Liver (tissue), 9 donors: ENCODE data around the gene SLC8A3. TPM values are rescaled to one million over a fixed set of nuclear protein-coding genes. Genes with fewer than 3 reads are reported as not detected.

Source experiments
- DNase-seq: peaks from one replicate; pipeline ENCODE4 v3.0.0-alpha.2; 2017; ENCODE audit warnings: low spot score
- H3K27ac ChIP-seq, 2 donors: one replicate each; pipeline ENCODE4 v1.7.0; 2013; ENCODE audit warnings: inconsistent platforms in 2 of 2, low read length in 2 of 2, control low read depth in 1 of 2, low read depth in 1 of 2, mild to moderate bottlenecking in 1 of 2
- H3K27me3 ChIP-seq, 4 donors: one replicate each; pipeline versions ENCODE4 v1.6.1 to v1.7.0; 2013; ENCODE audit warnings: low read length in 3 of 4, inconsistent platforms in 1 of 4, mild to moderate bottlenecking in 1 of 4, moderate library complexity in 1 of 4; ENCODE audit not compliant: control insufficient read depth in 4 of 4, insufficient read depth in 4 of 4
- H3K36me3 ChIP-seq, 4 donors: one replicate each; pipeline versions ENCODE4 v1.6.1 to v1.7.0; 2013; ENCODE audit warnings: low read length in 3 of 4, mild to moderate bottlenecking in 3 of 4, low read depth in 1 of 4, moderate library complexity in 1 of 4; ENCODE audit not compliant: control insufficient read depth in 4 of 4, insufficient read depth in 3 of 4
- H3K4me1 ChIP-seq, 4 donors: one replicate each; pipeline versions ENCODE4 v1.6.1 to v1.7.0; 2013; ENCODE audit warnings: low read length in 3 of 4, mild to moderate bottlenecking in 3 of 4, moderate library complexity in 1 of 4; ENCODE audit not compliant: control insufficient read depth in 4 of 4, insufficient read depth in 4 of 4
- H3K4me3 ChIP-seq, 3 donors: one replicate each; pipeline versions ENCODE4 v1.6.1 to v1.7.0; 2013; ENCODE audit warnings: low read length in 3 of 3, control low read depth in 1 of 3, low read depth in 1 of 3, mild to moderate bottlenecking in 1 of 3
- H3K9ac ChIP-seq, 2 donors: one replicate each; pipeline ENCODE4 v1.7.0; 2013; ENCODE audit warnings: low read length in 2 of 2, mild to moderate bottlenecking in 2 of 2, moderate library complexity in 2 of 2, control low read depth in 1 of 2, low read depth in 1 of 2
- H3K9me3 ChIP-seq, 4 donors: one replicate each; pipeline versions ENCODE4 v1.6.1 to v1.7.0; 2013; ENCODE audit warnings: low read length in 3 of 4; ENCODE audit not compliant: control insufficient read depth in 4 of 4
- EGR1 ChIP-seq, 2 donors: IDR thresholded peaks; 2 replicates each; pipeline ENCODE4 v1.6.1; 2016 to 2018; ENCODE audit warnings: antibody characterized with exemption in 2 of 2, low read depth in 2 of 2
- FOXA1 ChIP-seq: IDR thresholded peaks from 2 replicates; pipeline ENCODE4 v1.6.1; 2016; ENCODE audit warnings: antibody characterized with exemption
- GABPA ChIP-seq, 2 donors: IDR thresholded peaks in 1 of 2; conservative IDR thresholded peaks in 1 of 2; 2 replicates each; pipeline ENCODE4 v1.6.1; 2016; ENCODE audit warnings: antibody characterized with exemption in 2 of 2, mild to moderate bottlenecking in 1 of 2, moderate library complexity in 1 of 2
- HNF4A ChIP-seq, 2 donors: conservative IDR thresholded peaks; 2 replicates each; pipeline ENCODE4 v1.6.1; 2016; ENCODE audit warnings: antibody characterized with exemption in 2 of 2, mild to moderate bottlenecking in 2 of 2
- JUND ChIP-seq, 2 donors: IDR thresholded peaks; 2 replicates each; pipeline ENCODE4 v1.6.1; 2016; ENCODE audit warnings: antibody characterized with exemption in 2 of 2
- NR2F2 ChIP-seq: IDR thresholded peaks from 2 replicates; pipeline ENCODE4 v1.6.1; 2016; ENCODE audit warnings: antibody characterized with exemption
- RAD21 ChIP-seq, 2 donors: IDR thresholded peaks; 2 replicates each; pipeline ENCODE4 v1.6.1; 2016; ENCODE audit warnings: antibody characterized with exemption in 2 of 2, mild to moderate bottlenecking in 2 of 2
- RXRA ChIP-seq, 2 donors: IDR thresholded peaks; 2 replicates each; pipeline ENCODE4 v1.6.1; 2017 to 2018; ENCODE audit warnings: antibody characterized with exemption in 2 of 2, mild to moderate bottlenecking in 1 of 2
- SP1 ChIP-seq: IDR thresholded peaks from 2 replicates; pipeline ENCODE4 v1.6.1; 2018; ENCODE audit warnings: antibody characterized with exemption, mild to moderate bottlenecking
- TAF1 ChIP-seq: conservative IDR thresholded peaks from 2 replicates; pipeline ENCODE4 v1.6.1; 2016; ENCODE audit warnings: antibody characterized with exemption, mild to moderate bottlenecking
- YY1 ChIP-seq: IDR thresholded peaks from 2 replicates; pipeline ENCODE4 v1.6.1; 2016; ENCODE audit warnings: antibody characterized with exemption, mild to moderate bottlenecking
- WGBS: extraction: QIAGEN DNeasy Blood & Tissue Kit; methylation state at CpG from one replicate; pipeline ENCODE4 v1.1.7; 2013; 5-methylcytosine and 5-hydroxymethylcytosine counted together
- polyA plus RNA-seq, 2 donors: library from polyadenylated mRNA; stranded (reverse) in 1 of 2; unstranded in 1 of 2; fragments of 200-250 nt in 1 of 2; fragments of >200 nt in 1 of 2; fragmentation: Nextera tagmentation in 1 of 2; extraction: Ambion mirVana in 1 of 2; gene quantifications; one replicate each; pipeline versions ENCODE4 v1.2.1 to v1.2.3, GENCODE V29; 2013 to 2015
- total RNA-seq, 2 donors: library from RNA; depleted of rRNA; stranded (reverse); fragments of >200 nt; gene quantifications; one replicate each; pipeline ENCODE4 v1.2.3, GENCODE V29; 2014
- TF ChIP-seq, protein P1 (sequence below): fragments of 150-350 bp; IDR thresholded peaks from 2 replicates; pipeline ENCODE4 v1.5.1; 2017; ENCODE audit warnings: improper control_type of control experiment, low read depth, low read length; ENCODE audit not compliant: missing input control
- TF ChIP-seq, protein P2 (sequence below): IDR thresholded peaks from 2 replicates; pipeline ENCODE4 v1.6.1; 2016; ENCODE audit warnings: antibody characterized with exemption
- TF ChIP-seq, protein P3 (sequence below): IDR thresholded peaks from 2 replicates; pipeline ENCODE4 v1.6.1; 2016; ENCODE audit warnings: antibody characterized with exemption
- donor health status: healthy.
- donor health status: healthy.
- donor health status: healthy.
- donor health status: healthy.
- donor health status: healthy.

Gene SLC8A3
- total and polyA plus RNA-seq, 4 donors = 0.05 to 0.56 (median 0.10) TPM; not detected in 1

DNA sequence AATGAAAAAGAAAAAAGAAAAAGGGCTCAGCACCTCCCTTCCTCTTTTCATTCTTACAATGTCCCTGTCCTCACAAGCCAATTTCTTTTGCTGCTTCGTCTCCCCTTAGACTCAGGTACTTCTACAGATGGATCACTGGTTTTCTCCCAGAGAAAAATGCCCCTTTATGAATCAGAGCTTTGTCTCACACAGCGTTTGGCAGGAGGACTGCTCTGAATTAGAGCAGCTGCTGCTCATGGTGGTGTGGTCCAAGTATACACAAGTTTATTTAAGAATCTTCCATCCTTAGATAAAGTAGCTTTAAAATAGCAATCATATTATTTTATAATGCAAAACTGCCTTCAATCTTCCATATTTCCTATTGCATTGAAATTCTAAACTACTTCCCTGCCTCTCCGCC lies 80.3 kb downstream of the SLC8A3 start (continued):
- TF ChIP-seq, protein P1, sequence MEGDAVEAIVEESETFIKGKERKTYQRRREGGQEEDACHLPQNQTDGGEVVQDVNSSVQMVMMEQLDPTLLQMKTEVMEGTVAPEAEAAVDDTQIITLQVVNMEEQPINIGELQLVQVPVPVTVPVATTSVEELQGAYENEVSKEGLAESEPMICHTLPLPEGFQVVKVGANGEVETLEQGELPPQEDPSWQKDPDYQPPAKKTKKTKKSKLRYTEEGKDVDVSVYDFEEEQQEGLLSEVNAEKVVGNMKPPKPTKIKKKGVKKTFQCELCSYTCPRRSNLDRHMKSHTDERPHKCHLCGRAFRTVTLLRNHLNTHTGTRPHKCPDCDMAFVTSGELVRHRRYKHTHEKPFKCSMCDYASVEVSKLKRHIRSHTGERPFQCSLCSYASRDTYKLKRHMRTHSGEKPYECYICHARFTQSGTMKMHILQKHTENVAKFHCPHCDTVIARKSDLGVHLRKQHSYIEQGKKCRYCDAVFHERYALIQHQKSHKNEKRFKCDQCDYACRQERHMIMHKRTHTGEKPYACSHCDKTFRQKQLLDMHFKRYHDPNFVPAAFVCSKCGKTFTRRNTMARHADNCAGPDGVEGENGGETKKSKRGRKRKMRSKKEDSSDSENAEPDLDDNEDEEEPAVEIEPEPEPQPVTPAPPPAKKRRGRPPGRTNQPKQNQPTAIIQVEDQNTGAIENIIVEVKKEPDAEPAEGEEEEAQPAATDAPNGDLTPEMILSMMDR = no peak
- no peak for TF ChIP-seq SP1
- TF ChIP-seq GABPA (IDR thresholded peaks at IDR 0.05 in 1 of 2, conservative IDR thresholded peaks at IDR 0.05 in 1 of 2) = no peak
- TF ChIP-seq HNF4A (conservative IDR thresholded peaks at IDR 0.05) = no peak
- TF ChIP-seq, protein P2, sequence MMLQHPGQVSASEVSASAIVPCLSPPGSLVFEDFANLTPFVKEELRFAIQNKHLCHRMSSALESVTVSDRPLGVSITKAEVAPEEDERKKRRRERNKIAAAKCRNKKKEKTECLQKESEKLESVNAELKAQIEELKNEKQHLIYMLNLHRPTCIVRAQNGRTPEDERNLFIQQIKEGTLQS = no peak
- no peak for TF ChIP-seq RAD21 (IDR thresholded peaks at IDR 0.05)
- TF ChIP-seq FOXA1 = no peak

DNA sequence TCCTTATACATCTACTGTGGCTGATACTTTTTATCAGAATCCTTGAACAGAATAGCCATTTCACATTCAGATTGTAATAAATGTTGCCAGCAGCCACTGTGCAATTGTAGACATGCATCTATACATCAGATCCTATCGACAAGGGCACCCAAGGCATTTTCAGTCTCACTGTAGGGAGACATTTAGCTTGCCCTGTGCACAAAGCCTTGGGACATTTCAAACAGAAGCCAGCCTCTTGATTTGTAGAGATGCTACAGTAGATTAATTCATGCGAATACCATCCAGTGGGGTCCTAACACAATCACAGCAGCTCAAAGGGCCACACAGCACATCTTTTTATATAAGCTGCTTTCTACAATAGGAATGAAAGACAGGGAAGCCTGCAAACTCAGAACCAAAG lies 81.4 kb downstream of the SLC8A3 start:
- no peak for TF ChIP-seq TAF1
- no peak for TF ChIP-seq FOXA1
- TF ChIP-seq HNF4A (conservative IDR thresholded peaks at IDR 0.05) = no peak

DNA sequence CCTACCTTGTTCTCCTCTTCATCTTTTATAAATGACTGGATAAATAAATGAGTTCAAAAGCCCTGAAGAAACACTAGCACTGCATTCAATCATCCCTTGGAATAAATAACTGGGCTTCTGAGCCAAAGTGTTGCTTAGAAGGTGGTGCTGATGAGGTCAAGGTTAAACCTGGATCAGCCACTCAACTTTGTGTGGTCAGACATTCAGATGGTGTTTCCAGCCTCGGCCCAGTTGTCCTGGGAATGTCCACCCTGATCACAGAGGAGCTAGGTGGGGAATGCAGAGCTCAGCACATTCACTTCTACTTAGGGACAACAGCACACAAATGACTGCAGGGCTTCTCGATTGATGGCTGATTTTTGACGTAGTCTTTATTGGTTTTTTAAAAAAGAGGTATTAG lies 88.7 kb downstream of the SLC8A3 start:
- Histone ChIP-seq H3K27me3 (no peaks in the 10 kb centered on the region), H3K9me3 (no peaks in the 10 kb centered on the region), H3K4me1 (no peaks in the 10 kb centered on the region), H3K4me3 (no peak overlapping the region), H3K36me3 (no peaks in the 10 kb centered on the region), H3K9ac (no peak overlapping the region), H3K27ac (no peak overlapping the region)
- no peak for TF ChIP-seq JUND (IDR thresholded peaks at IDR 0.05)
- no peak for TF ChIP-seq EGR1 (IDR thresholded peaks at IDR 0.05; ENCODE audit: low read depth in 2 of 2)
- TF ChIP-seq, protein P1 = no peak
- TF ChIP-seq, protein P3, sequence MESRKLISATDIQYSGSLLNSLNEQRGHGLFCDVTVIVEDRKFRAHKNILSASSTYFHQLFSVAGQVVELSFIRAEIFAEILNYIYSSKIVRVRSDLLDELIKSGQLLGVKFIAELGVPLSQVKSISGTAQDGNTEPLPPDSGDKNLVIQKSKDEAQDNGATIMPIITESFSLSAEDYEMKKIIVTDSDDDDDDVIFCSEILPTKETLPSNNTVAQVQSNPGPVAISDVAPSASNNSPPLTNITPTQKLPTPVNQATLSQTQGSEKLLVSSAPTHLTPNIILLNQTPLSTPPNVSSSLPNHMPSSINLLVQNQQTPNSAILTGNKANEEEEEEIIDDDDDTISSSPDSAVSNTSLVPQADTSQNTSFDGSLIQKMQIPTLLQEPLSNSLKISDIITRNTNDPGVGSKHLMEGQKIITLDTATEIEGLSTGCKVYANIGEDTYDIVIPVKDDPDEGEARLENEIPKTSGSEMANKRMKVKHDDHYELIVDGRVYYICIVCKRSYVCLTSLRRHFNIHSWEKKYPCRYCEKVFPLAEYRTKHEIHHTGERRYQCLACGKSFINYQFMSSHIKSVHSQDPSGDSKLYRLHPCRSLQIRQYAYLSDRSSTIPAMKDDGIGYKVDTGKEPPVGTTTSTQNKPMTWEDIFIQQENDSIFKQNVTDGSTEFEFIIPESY = no peak
- no peak for TF ChIP-seq GABPA (IDR thresholded peaks at IDR 0.05 in 1 of 2, conservative IDR thresholded peaks at IDR 0.05 in 1 of 2)
- TF ChIP-seq FOXA1 = no peak
- no peak for TF ChIP-seq SP1
- no peak for TF ChIP-seq RAD21 (IDR thresholded peaks at IDR 0.05)
- TF ChIP-seq NR2F2 = no peak
- no peak for TF ChIP-seq RXRA (IDR thresholded peaks at IDR 0.05)
- TF ChIP-seq, protein P2 = no peak
- TF ChIP-seq YY1 = no peak
- no peak for DNase-seq
- WGBS = 83% methylated on average over 3 of the region's 3 CpGs

More for the DNA sequence above, 81.4 kb downstream of the SLC8A3 start:
- no peak overlapping the region for H3K9ac ChIP-seq
- H3K36me3 ChIP-seq = no peaks in the 10 kb centered on the region
- no peak for DNase-seq
- H3K4me3 ChIP-seq = no peak overlapping the region
- H3K9me3 ChIP-seq = no peaks in the 10 kb centered on the region
- no peaks in the 10 kb centered on the region for H3K27me3 ChIP-seq
- 82% methylated on average over 2 of the region's 2 CpGs for WGBS
- H3K4me1 ChIP-seq = no peaks in the 10 kb centered on the region
- H3K27ac ChIP-seq = no peak overlapping the region
